ENCODE results near the gene SREBF1. TPM values are rescaled to one million over a fixed set of nuclear protein-coding genes. Genes with fewer than 3 reads are reported as not detected.

Gene SREBF1
- total and polyA plus RNA-seq, 2 of the 8 experiments (the other 6 are each of a cell fraction or from before 2014, with no cell fraction given) = 28.6 to 70.8 TPM

GRCh38 chr17:17816240-17816814 lies 20.5 kb downstream of the SREBF1 start (continued):
- TF ChIP-seq HDAC6 (IDR thresholded peaks at IDR 0.05; ENCODE audit: low read depth, low read length) (no peak), TAF1 (IDR thresholded peaks at IDR 0.05; ENCODE audit: low read depth, low read length) (no peak), ASH2L (IDR thresholded peaks at IDR 0.05; ENCODE audit: low read length) (no peak), CEBPB (IDR thresholded peaks at IDR 0.05; ENCODE audit: low read depth, low read length) (no peak), POU5F1 (IDR thresholded peaks at IDR 0.05; ENCODE audit: low read depth, low read length) (no peak), TBP (IDR thresholded peaks at IDR 0.05; ENCODE audit: low read depth, low read length) (no peak)
